Measurements from ENCODE around the gene CAMK1G.

CAMK1G gene

DNA sequence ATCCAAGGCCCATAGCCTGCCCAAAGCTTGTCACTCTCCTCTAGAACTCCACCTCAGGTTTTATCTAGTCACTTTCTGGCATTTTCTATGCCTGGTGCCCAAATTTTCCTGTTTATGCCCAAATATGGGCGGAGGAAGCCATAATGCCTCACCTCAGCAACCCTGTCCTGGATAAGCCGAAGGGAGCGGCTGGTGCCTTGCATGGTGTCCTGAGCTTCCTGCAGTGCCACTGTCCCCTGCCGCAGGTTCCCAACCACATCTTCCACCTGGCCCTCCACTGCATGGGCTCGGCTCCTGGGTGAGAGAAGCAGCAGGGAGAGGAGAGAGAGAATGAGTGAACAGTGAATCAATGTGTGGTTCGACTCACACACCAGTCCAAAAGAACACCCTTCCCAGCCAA is 34.2 kb downstream of the CAMK1G start:
- no peaks in the 10 kb centered on the region for H3K27me3 ChIP-seq (ENCODE audit: control insufficient read depth, insufficient read depth, low read length, poor library complexity, severe bottlenecking)
- no peaks in the 10 kb centered on the region for H3K36me3 ChIP-seq (ENCODE audit: control insufficient read depth, insufficient read depth, low read length)
- H3K27ac ChIP-seq (ENCODE audit: insufficient read depth, low read depth, low read length, poor library complexity, severe bottlenecking), result no peak overlapping the region
- H3K9me3 ChIP-seq (ENCODE audit: control insufficient read depth, low read length), result no peaks in the 10 kb centered on the region
- H3K4me3 ChIP-seq (ENCODE audit: insufficient read depth, low read depth, low read length), result no peak overlapping the region
- no peaks in the 10 kb centered on the region for H3K4me1 ChIP-seq (ENCODE audit: control insufficient read depth, insufficient read depth, low read length)
- WGBS, 2 experiments, result 87 to 91% methylated on average over 6 of the region's 6 CpGs

DNA sequence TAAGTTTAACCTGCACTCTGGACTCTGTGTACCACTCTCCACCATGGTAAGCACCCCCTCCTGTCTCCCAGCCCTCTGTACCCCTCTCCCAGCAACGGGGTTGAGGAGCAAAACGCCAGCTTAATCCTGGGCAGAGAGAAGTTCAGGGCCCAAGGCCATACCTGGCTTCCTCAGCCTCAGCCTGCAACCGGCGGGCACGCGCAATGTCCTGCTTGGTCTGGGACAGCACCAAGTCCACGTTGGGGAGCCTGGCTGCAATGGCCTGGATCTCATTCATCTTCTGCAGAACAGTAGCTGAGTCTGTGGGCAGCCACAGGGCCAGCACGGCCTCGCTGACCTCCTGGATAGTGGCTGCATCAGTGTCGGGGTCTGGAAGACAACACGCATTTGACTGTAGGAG is 34.8 kb downstream of the CAMK1G start:
- H3K36me3 ChIP-seq (ENCODE audit: control insufficient read depth, insufficient read depth, low read length), result no peaks in the 10 kb centered on the region
- peaks cover 3% of the 10 kb centered on the region for H3K4me1 ChIP-seq (ENCODE audit: control insufficient read depth, insufficient read depth, low read length)
- H3K27me3 ChIP-seq (ENCODE audit: control insufficient read depth, insufficient read depth, low read length, poor library complexity, severe bottlenecking), result no peaks in the 10 kb centered on the region
- H3K27ac ChIP-seq (ENCODE audit: insufficient read depth, low read depth, low read length, poor library complexity, severe bottlenecking), result no peak overlapping the region
- H3K9me3 ChIP-seq (ENCODE audit: control insufficient read depth, low read length), result no peaks in the 10 kb centered on the region
- no peak overlapping the region for H3K4me3 ChIP-seq (ENCODE audit: insufficient read depth, low read depth, low read length)
- WGBS, 2 experiments, result 94 to 96% methylated on average over 11 of the region's 11 CpGs

DNA sequence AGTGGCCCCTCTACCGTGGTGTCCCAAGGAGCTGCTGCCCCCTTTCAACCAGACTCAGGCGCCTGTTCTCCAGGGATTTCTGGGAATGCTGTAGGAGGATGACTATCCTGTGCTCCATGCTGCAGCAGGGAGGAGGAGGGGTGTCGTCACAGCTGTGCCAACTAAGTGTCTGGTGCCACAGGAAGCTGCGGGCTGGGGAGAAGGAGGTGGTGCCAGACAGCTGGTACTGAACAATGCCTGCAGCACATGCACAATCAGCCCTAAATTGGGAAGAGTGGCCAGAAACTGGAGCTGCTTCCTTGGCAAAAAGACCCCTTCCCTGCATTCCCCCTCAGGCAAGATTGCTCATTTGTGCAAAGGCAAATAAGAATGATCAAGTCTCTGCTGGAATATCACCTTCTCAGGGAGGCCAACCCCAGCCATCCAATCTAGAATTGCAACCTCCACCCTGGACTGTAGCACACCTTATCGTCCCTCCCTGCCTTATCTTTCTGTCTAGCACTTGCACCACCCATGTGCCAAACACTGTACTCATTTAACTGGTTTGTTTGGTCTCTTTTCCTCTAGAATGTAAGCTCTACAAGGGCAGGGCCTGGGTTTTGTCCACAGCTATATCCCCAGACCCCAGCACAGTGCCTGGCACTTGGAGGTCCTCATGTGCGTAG is 35.4 kb downstream of the CAMK1G start:
- no peak overlapping the region for H3K4me3 ChIP-seq (ENCODE audit: insufficient read depth, low read depth, low read length)
- H3K27me3 ChIP-seq (ENCODE audit: control insufficient read depth, insufficient read depth, low read length, poor library complexity, severe bottlenecking), result no peaks in the 10 kb centered on the region
- no peaks in the 10 kb centered on the region for H3K36me3 ChIP-seq (ENCODE audit: control insufficient read depth, insufficient read depth, low read length)
- no peaks in the 10 kb centered on the region for H3K9me3 ChIP-seq (ENCODE audit: control insufficient read depth, low read length)
- no peak overlapping the region for H3K27ac ChIP-seq (ENCODE audit: insufficient read depth, low read depth, low read length, poor library complexity, severe bottlenecking)
- WGBS, 2 experiments, result 94% methylated on average over 6 of the region's 6 CpGs
- peaks cover 5% of the 10 kb centered on the region for H3K4me1 ChIP-seq (ENCODE audit: control insufficient read depth, insufficient read depth, low read length)

DNA sequence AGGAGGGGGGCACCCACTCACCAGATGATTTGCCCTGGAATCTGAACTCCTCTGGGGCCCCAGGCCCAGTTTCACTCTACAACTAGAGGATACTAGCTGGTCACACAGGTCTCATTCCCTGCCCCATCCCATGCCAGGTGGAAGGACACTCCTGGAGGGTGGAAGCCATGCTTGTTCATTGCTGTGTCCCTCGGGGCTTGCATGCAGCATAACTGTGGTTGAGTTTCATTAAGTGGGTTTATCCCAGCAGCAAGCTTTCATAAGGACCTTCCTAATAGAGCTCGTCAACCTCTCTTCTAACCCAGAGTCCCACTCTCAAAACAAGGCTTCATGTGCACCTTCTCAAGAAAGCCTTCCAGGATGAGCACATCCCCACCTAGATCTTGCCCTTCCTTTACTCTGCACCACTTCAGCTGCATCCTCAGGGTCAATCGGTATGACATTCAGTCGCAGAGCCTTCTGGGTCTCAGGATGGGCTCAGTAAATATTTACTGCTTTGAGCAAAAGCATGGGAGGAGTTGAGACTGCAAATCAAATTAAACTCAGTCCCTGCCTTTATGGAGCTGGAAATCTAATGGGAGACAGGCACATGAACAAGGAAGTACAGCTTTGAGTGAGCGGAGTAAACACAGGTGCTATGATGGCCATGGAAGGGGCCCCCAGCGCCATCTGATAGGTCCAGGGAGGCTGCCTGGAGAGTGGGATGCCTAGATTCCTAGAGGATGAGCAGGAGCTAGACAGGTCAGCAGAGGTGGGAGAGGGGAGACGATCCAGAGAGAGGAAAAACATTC is 36.4 kb downstream of the CAMK1G start:
- no peaks in the 10 kb centered on the region for H3K36me3 ChIP-seq (ENCODE audit: control insufficient read depth, insufficient read depth, low read length)
- 91 to 92% methylated on average over 7 of the region's 7 CpGs for WGBS, 2 experiments

DNA sequence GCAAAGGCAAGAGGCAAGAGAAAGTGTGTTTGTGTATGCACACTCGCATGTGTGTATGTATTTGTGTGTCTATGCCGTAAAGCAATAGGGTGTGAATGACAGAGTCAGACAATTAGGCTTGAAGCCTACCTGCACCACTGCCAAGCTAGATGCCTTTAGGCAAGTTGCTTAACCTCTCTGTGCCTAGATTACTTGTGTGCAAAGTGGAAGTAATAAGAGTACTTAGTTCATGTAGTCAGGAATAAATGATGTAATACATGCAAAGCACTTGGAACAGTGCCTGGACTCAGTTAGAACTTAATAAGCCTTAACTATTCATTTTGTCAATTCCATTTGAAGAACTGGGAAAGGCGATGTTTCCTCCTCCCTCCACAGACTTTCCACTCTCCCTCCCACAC is 37.0 kb downstream of the CAMK1G start:
- H3K27me3 ChIP-seq (ENCODE audit: control insufficient read depth, insufficient read depth, low read length, poor library complexity, severe bottlenecking), result no peaks in the 10 kb centered on the region
- no peak overlapping the region for H3K27ac ChIP-seq (ENCODE audit: insufficient read depth, low read depth, low read length, poor library complexity, severe bottlenecking)
- H3K9me3 ChIP-seq (ENCODE audit: control insufficient read depth, low read length), result no peaks in the 10 kb centered on the region
- WGBS, 2 experiments, result 94 to 95% methylated on average over 3 of the region's 3 CpGs
- H3K4me1 ChIP-seq (ENCODE audit: control insufficient read depth, insufficient read depth, low read length), result peaks cover 5% of the 10 kb centered on the region
- H3K4me3 ChIP-seq (ENCODE audit: insufficient read depth, low read depth, low read length), result no peak overlapping the region
- no peaks in the 10 kb centered on the region for H3K36me3 ChIP-seq (ENCODE audit: control insufficient read depth, insufficient read depth, low read length)

More for the DNA sequence above, 36.4 kb downstream of the CAMK1G start:
- Histone ChIP-seq H3K27ac (ENCODE audit: insufficient read depth, low read depth, low read length, poor library complexity, severe bottlenecking) (no peak overlapping the region), H3K27me3 (ENCODE audit: control insufficient read depth, insufficient read depth, low read length, poor library complexity, severe bottlenecking) (no peaks in the 10 kb centered on the region), H3K9me3 (ENCODE audit: control insufficient read depth, low read length) (no peaks in the 10 kb centered on the region), H3K4me3 (ENCODE audit: insufficient read depth, low read depth, low read length) (no peak overlapping the region), H3K4me1 (ENCODE audit: control insufficient read depth, insufficient read depth, low read length) (peaks cover 5% of the 10 kb centered on the region)

DNA sequence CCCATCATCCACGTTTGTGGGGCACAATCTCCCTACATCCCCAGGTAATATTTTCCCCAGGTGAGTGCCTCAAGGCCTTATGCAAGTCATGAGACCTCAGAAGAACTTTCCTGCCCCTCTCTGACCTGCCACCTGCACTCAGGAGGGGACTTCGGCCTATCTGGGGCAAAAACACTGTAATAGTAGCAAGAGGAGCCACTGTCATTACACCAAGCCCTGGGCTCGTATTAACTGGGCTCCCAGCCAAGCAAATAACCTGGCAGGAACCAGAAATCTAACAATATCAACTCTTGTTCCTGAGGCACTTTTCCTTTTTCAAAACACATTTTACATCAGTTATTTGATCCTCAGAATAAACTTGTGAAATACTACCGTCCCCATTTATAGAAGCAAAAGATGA is 37.8 kb downstream of the CAMK1G start:
- Histone ChIP-seq H3K9me3 (ENCODE audit: control insufficient read depth, low read length) (no peaks in the 10 kb centered on the region), H3K27ac (ENCODE audit: insufficient read depth, low read depth, low read length, poor library complexity, severe bottlenecking) (no peak overlapping the region), H3K36me3 (ENCODE audit: control insufficient read depth, insufficient read depth, low read length) (no peaks in the 10 kb centered on the region), H3K4me3 (ENCODE audit: insufficient read depth, low read depth, low read length) (no peak overlapping the region), H3K4me1 (ENCODE audit: control insufficient read depth, insufficient read depth, low read length) (peaks cover 5% of the 10 kb centered on the region), H3K27me3 (ENCODE audit: control insufficient read depth, insufficient read depth, low read length, poor library complexity, severe bottlenecking) (no peaks in the 10 kb centered on the region)
- WGBS, 2 experiments, result 61 to 69% methylated on average over 4 of the region's 4 CpGs

DNA sequence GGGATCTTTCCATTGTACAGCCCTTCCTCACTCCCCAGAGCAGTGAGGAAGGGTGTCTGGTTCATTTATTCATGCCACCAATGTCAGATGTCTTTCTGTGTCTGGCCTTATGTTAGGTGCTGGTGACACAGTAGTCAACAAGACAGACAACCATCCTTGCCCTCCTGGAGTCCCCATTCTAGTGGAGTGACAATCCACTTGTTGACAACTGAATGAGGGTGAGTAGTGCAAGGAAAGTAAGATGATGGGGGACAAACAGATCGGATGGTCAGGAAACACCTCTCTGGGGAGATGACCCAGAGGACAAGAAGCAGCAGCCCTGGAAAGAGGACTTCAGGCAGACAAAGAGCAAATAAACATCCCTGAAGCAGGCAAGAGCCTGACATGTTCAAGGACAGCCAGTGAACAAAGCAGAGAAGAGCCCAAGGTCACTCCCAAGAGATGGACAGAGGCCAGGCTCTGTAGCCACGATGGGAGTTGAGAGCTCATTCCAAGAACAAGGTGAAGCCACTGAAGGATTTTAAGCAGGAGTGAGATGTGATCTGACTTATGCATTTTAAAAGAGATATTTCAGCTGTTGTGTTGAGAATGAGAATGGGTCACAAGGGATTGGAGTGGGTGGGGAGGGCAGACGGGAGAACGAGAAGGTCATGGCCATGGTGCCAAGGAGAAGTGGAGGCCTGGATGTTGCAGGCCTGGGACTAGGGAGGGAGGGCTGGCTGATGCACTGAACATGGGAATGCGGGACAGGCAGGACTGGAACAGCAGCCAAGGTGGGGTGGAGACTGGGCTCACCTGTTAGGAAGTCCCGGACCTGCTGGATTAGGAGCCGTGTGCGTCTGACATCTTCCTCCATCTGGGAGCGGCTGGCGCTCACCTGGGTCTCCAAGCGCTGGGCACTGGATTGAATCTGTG is 38.5 kb downstream of the CAMK1G start:
- H3K9me3 ChIP-seq (ENCODE audit: control insufficient read depth, low read length), result no peaks in the 10 kb centered on the region
- no peak overlapping the region for H3K27ac ChIP-seq (ENCODE audit: insufficient read depth, low read depth, low read length, poor library complexity, severe bottlenecking)
- peaks cover 5% of the 10 kb centered on the region for H3K4me1 ChIP-seq (ENCODE audit: control insufficient read depth, insufficient read depth, low read length)
- WGBS, 2 experiments, result 94 to 96% methylated on average over 11 of the region's 11 CpGs
- H3K27me3 ChIP-seq (ENCODE audit: control insufficient read depth, insufficient read depth, low read length, poor library complexity, severe bottlenecking), result no peaks in the 10 kb centered on the region
- no peak overlapping the region for H3K4me3 ChIP-seq (ENCODE audit: insufficient read depth, low read depth, low read length)
- H3K36me3 ChIP-seq (ENCODE audit: control insufficient read depth, insufficient read depth, low read length), result no peaks in the 10 kb centered on the region

DNA sequence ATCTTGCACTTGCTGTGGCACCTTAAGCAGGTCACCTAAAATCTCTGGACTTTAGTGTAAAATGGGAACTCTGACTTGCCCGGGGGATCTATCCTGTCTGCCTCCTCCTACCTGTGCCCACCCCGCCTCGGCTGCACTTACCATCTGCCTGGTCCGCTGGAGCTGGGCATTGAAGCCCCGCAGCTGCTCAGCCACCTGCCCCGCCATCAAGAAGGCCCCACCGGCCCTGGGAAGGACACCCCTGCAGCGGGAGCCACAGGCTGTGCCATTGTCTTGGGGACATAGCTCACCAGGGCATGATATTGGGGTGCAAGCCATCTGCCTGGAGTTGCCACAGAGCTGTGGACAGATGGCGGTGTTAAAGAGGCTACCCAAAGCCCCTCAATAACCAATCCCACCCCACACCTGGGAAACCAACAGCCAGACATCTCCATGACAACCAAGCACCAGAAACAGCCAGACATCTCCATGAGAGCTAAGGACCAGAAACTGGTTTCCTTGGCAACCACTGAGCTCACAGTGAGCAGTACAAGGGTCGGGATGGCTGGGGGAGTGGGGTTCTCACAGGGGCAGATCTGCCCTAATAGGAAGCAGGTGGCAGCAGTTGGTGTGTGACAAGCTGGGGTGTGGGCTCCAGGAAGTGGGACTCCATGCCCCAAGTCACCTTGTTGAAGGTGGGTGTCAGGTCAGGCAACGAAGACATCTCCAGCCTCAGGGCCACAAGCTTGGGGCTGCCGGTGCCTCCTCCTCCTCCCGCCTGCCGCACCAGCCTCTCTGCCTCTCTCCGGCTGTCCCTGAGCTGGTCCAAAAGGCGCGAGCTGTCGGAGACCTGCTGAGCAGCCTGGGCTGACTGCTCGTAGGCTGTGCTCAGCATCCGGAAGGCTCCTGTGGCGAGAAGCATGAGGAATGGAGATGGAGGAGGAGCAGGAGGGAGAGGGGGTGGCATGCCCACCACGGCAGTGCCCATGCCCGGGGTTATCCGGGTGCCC is 39.6 kb downstream of the CAMK1G start:
- H3K27me3 ChIP-seq (ENCODE audit: control insufficient read depth, insufficient read depth, low read length, poor library complexity, severe bottlenecking), result no peaks in the 10 kb centered on the region
- WGBS, 2 experiments, result 92% methylated on average over 24 of the region's 24 CpGs
- peaks cover 5% of the 10 kb centered on the region for H3K4me1 ChIP-seq (ENCODE audit: control insufficient read depth, insufficient read depth, low read length)
- no peaks in the 10 kb centered on the region for H3K9me3 ChIP-seq (ENCODE audit: control insufficient read depth, low read length)
- H3K4me3 ChIP-seq (ENCODE audit: insufficient read depth, low read depth, low read length), result no peak overlapping the region
- no peak overlapping the region for H3K27ac ChIP-seq (ENCODE audit: insufficient read depth, low read depth, low read length, poor library complexity, severe bottlenecking)
- no peaks in the 10 kb centered on the region for H3K36me3 ChIP-seq (ENCODE audit: control insufficient read depth, insufficient read depth, low read length)
